IPS-18c (cell line): ENCODE measurements around the gene RUNX1.

Experiments
- H3K4me3 ChIP-seq: 2 replicates; pipeline ENCODE4 v1.7.0; 2013; ENCODE audit warnings: low read depth, mild to moderate bottlenecking, low read length, moderate library complexity; ENCODE audit not compliant: insufficient read depth
- H3K9me3 ChIP-seq: one replicate; pipeline ENCODE4 v1.6.1; 2013; ENCODE audit warnings: mild to moderate bottlenecking, low read length, moderate library complexity; ENCODE audit not compliant: control insufficient read depth, insufficient read depth

The RUNX1 gene

GRCh38 chr21:35048706-35049617, at the start of gene RUNX1:
Gene RUNX1 (minus strand): TSS chr21:35049302.
- Histone ChIP-seq H3K4me3 (no peak within 1 kb of the TSS), H3K9me3 (no peaks in the 10 kb centered on the region)

GRCh38 chr21:35097525-35097924, 48.4 kb upstream of the RUNX1 start:
- no peak overlapping the region for H3K4me3 ChIP-seq

GRCh38 chr21:35096959-35097358, 47.9 kb upstream of the RUNX1 start:
- Histone ChIP-seq H3K9me3 (peaks cover 2% of the 10 kb centered on the region), H3K4me3 (no peak overlapping the region)

More at GRCh38 chr21:35097525-35097924, 48.4 kb upstream of the RUNX1 start:
- H3K9me3 ChIP-seq, result peaks cover 2% of the 10 kb centered on the region

- peaks cover 4% of the 10 kb centered on the region for H3K9me3 ChIP-seq
- no peak overlapping the region for H3K4me3 ChIP-seq
Observed at GRCh38 chr21:35095859-35096291, 46.8 kb upstream of the RUNX1 start.

- H3K9me3 ChIP-seq, result peaks cover 4% of the 10 kb centered on the region
- H3K4me3 ChIP-seq, result no peak overlapping the region
Observed at GRCh38 chr21:35093514-35093913, 44.4 kb upstream of the RUNX1 start.

GRCh38 chr21:35091496-35091895, 42.4 kb upstream of the RUNX1 start:
- peaks cover 4% of the 10 kb centered on the region for H3K9me3 ChIP-seq
- no peak overlapping the region for H3K4me3 ChIP-seq

- Histone ChIP-seq H3K9me3 (peaks cover 4% of the 10 kb centered on the region), H3K4me3 (no peak overlapping the region)
Observed at GRCh38 chr21:35090403-35090802, 41.3 kb upstream of the RUNX1 start.

- Histone ChIP-seq H3K9me3 (peaks cover 2% of the 10 kb centered on the region), H3K4me3 (no peak overlapping the region)
Observed at GRCh38 chr21:35088319-35088771, 39.2 kb upstream of the RUNX1 start.

GRCh38 chr21:35086357-35086756, 37.3 kb upstream of the RUNX1 start:
- H3K9me3 ChIP-seq, result peaks cover 2% of the 10 kb centered on the region
- H3K4me3 ChIP-seq, result no peak overlapping the region

- H3K9me3 ChIP-seq, result no peaks in the 10 kb centered on the region
- no peak overlapping the region for H3K4me3 ChIP-seq
Observed at GRCh38 chr21:35084869-35085268, 35.8 kb upstream of the RUNX1 start.

GRCh38 chr21:35083246-35083645, 34.1 kb upstream of the RUNX1 start:
- Histone ChIP-seq H3K4me3 (no peak overlapping the region), H3K9me3 (peaks cover 2% of the 10 kb centered on the region)

- Histone ChIP-seq H3K4me3 (no peak overlapping the region), H3K9me3 (peaks cover 2% of the 10 kb centered on the region)
Observed at GRCh38 chr21:35081861-35082260, 32.8 kb upstream of the RUNX1 start.

- peaks cover 2% of the 10 kb centered on the region for H3K9me3 ChIP-seq
Observed at GRCh38 chr21:35079181-35079580, 30.1 kb upstream of the RUNX1 start.

GRCh38 chr21:35077975-35078374, 28.9 kb upstream of the RUNX1 start:
- Histone ChIP-seq H3K4me3 (no peak overlapping the region), H3K9me3 (peaks cover 4% of the 10 kb centered on the region)

More at GRCh38 chr21:35079181-35079580, 30.1 kb upstream of the RUNX1 start:
- no peak overlapping the region for H3K4me3 ChIP-seq

GRCh38 chr21:35077466-35077865, 28.4 kb upstream of the RUNX1 start:
- peaks cover 4% of the 10 kb centered on the region for H3K9me3 ChIP-seq

GRCh38 chr21:35075546-35075945, 26.4 kb upstream of the RUNX1 start:
- H3K4me3 ChIP-seq, result no peak overlapping the region
- H3K9me3 ChIP-seq, result peaks cover 4% of the 10 kb centered on the region

More at GRCh38 chr21:35077466-35077865, 28.4 kb upstream of the RUNX1 start:
- no peak overlapping the region for H3K4me3 ChIP-seq

- Histone ChIP-seq H3K4me3 (no peak overlapping the region), H3K9me3 (peaks cover 2% of the 10 kb centered on the region)
Observed at GRCh38 chr21:35072960-35073359, 23.9 kb upstream of the RUNX1 start.

- no peak overlapping the region for H3K4me3 ChIP-seq
- H3K9me3 ChIP-seq, result peaks cover 2% of the 10 kb centered on the region
Observed at GRCh38 chr21:35072557-35072956, 23.5 kb upstream of the RUNX1 start.
